ENCODE measurements around the gene ACTN1. TPM values are rescaled to one million over a fixed set of nuclear protein-coding genes. Genes with fewer than 3 reads are reported as not detected.

The ACTN1 gene
- total RNA-seq, 3 donors from 2014 or later (not counting 1 experiment from before 2014, with no cell fraction given), result 14.9 to 39.5 (median 19.6) TPM

GRCh38 chr14:68945190-68945584, 33.9 kb downstream of the ACTN1 start:
- Histone ChIP-seq H3K27ac (ENCODE audit: low read length) (no peak overlapping the region), H3K36me3 (ENCODE audit: control insufficient read depth, insufficient read depth, low read length) (no peaks in the 10 kb centered on the region), H3K4me1 (ENCODE audit: control insufficient read depth, insufficient read depth, low read length) (peaks cover 9% of the 10 kb centered on the region), H3K27me3 (ENCODE audit: control insufficient read depth, insufficient read depth, low read length) (no peaks in the 10 kb centered on the region), H3K9me3 (ENCODE audit: control insufficient read depth, insufficient read depth, low read length) (no peaks in the 10 kb centered on the region), H3K4me3 (ENCODE audit: low read length) (no peak overlapping the region)
- WGBS (ENCODE audit: insufficient coverage), result 39% methylated on average over 4 of the region's 4 CpGs
- DNase-seq, result peak in 1 of 2 donors; percentile 68
- H3K36me3 Mint-ChIP-seq, result no peaks in the 10 kb centered on the region
- no peaks in the 10 kb centered on the region for H3K9me3 Mint-ChIP-seq
- no peak overlapping the region for H3K27ac Mint-ChIP-seq
- intact Hi-C loops (cut with micrococcal nuclease), result no loop called here
- H3K27me3 Mint-ChIP-seq (ENCODE audit: low read depth in 2 of 2), result no peaks in the 10 kb centered on the region
- ATAC-seq, result no peak
- TF ChIP-seq CTCF (IDR thresholded peaks at IDR 0.05), result no peak
- H3K4me3 Mint-ChIP-seq, result no peak overlapping the region
- peaks cover 6 to 11% of the 10 kb centered on the region in 2 donors for H3K4me1 Mint-ChIP-seq

- Histone ChIP-seq H3K27ac (ENCODE audit: low read length) (no peak overlapping the region), H3K4me3 (ENCODE audit: low read length) (no peak overlapping the region), H3K36me3 (ENCODE audit: control insufficient read depth, insufficient read depth, low read length) (no peaks in the 10 kb centered on the region), H3K27me3 (ENCODE audit: control insufficient read depth, insufficient read depth, low read length) (no peaks in the 10 kb centered on the region), H3K9me3 (ENCODE audit: control insufficient read depth, insufficient read depth, low read length) (no peaks in the 10 kb centered on the region), H3K4me1 (ENCODE audit: control insufficient read depth, insufficient read depth, low read length) (peaks cover 9% of the 10 kb centered on the region)
- no peak for TF ChIP-seq CTCF (IDR thresholded peaks at IDR 0.05)
- intact Hi-C loops (cut with micrococcal nuclease), result no loop called here
- no peaks in the 10 kb centered on the region for H3K9me3 Mint-ChIP-seq
- H3K27me3 Mint-ChIP-seq (ENCODE audit: low read depth in 2 of 2), result no peaks in the 10 kb centered on the region
- peaks cover 6 to 11% of the 10 kb centered on the region in 2 donors for H3K4me1 Mint-ChIP-seq
- H3K36me3 Mint-ChIP-seq, result no peaks in the 10 kb centered on the region
- 95% methylated on average over 6 of the region's 6 CpGs for WGBS (ENCODE audit: insufficient coverage)
- ATAC-seq, result no peak
- H3K27ac Mint-ChIP-seq, result no peak overlapping the region
- H3K4me3 Mint-ChIP-seq, result no peak overlapping the region
- no peak for DNase-seq
Observed at GRCh38 chr14:68944162-68944561, 34.9 kb downstream of the ACTN1 start.

GRCh38 chr14:68943107-68943506, 36.0 kb downstream of the ACTN1 start:
- no peak overlapping the region for H3K27ac Mint-ChIP-seq
- TF ChIP-seq CTCF (IDR thresholded peaks at IDR 0.05), result no peak
- ATAC-seq (no peak), DNase-seq (no peak)
- no peaks in the 10 kb centered on the region for H3K36me3 Mint-ChIP-seq
- no peaks in the 10 kb centered on the region for H3K27me3 Mint-ChIP-seq (ENCODE audit: low read depth in 2 of 2)
- H3K36me3 ChIP-seq (ENCODE audit: control insufficient read depth, insufficient read depth, low read length), result no peaks in the 10 kb centered on the region
- no peak overlapping the region for H3K4me3 ChIP-seq (ENCODE audit: low read length)
- H3K4me3 Mint-ChIP-seq, result no peak overlapping the region
- peaks cover 8% of the 10 kb centered on the region for H3K4me1 ChIP-seq (ENCODE audit: control insufficient read depth, insufficient read depth, low read length)
- no peak overlapping the region for H3K27ac ChIP-seq (ENCODE audit: low read length)
- H3K4me1 Mint-ChIP-seq, result peaks cover 10 to 16% of the 10 kb centered on the region in 2 donors
- H3K9me3 ChIP-seq (ENCODE audit: control insufficient read depth, insufficient read depth, low read length), result no peaks in the 10 kb centered on the region
- H3K27me3 ChIP-seq (ENCODE audit: control insufficient read depth, insufficient read depth, low read length), result no peaks in the 10 kb centered on the region
- no peaks in the 10 kb centered on the region for H3K9me3 Mint-ChIP-seq
- 86% methylated on average over 10 of the region's 10 CpGs for WGBS (ENCODE audit: insufficient coverage)
- intact Hi-C loops (cut with micrococcal nuclease), result no loop called here

- H3K9me3 Mint-ChIP-seq, result no peaks in the 10 kb centered on the region
- no peaks in the 10 kb centered on the region for H3K9me3 ChIP-seq (ENCODE audit: control insufficient read depth, insufficient read depth, low read length)
- TF ChIP-seq CTCF (IDR thresholded peaks at IDR 0.05), result no peak
- intact Hi-C loops (cut with micrococcal nuclease), result no loop called here
- H3K27ac Mint-ChIP-seq, result no peak overlapping the region
- no peak overlapping the region for H3K27ac ChIP-seq (ENCODE audit: low read length)
- no peak overlapping the region for H3K4me3 Mint-ChIP-seq
- ATAC-seq (no peak), DNase-seq (no peak)
- H3K4me1 Mint-ChIP-seq, result peaks cover 11 to 22% of the 10 kb centered on the region in 2 donors
- peaks cover 11% of the 10 kb centered on the region for H3K4me1 ChIP-seq (ENCODE audit: control insufficient read depth, insufficient read depth, low read length)
- H3K36me3 Mint-ChIP-seq, result no peaks in the 10 kb centered on the region
- no peak overlapping the region for H3K4me3 ChIP-seq (ENCODE audit: low read length)
- H3K36me3 ChIP-seq (ENCODE audit: control insufficient read depth, insufficient read depth, low read length), result no peaks in the 10 kb centered on the region
- H3K27me3 Mint-ChIP-seq (ENCODE audit: low read depth in 2 of 2), result no peaks in the 10 kb centered on the region
- no peaks in the 10 kb centered on the region for H3K27me3 ChIP-seq (ENCODE audit: control insufficient read depth, insufficient read depth, low read length)
- 86% methylated on average over 13 of the region's 14 CpGs for WGBS (ENCODE audit: insufficient coverage)
Observed at GRCh38 chr14:68942296-68943035, 36.6 kb downstream of the ACTN1 start.
